A549 treated with AZD9567 at 1 μM for 4 hours (cell line): ENCODE measurements around the gene SVIL. TPM values are rescaled to one million over a fixed set of nuclear protein-coding genes. Genes with fewer than 3 reads are reported as not detected.

Experiments
- total RNA-seq: library from RNA; stranded (reverse); fragments of 200-300 nt; extraction: Qiagen RNA extraction; gene quantifications from 5 replicates; pipeline ENCODE4 v1.2.3, GENCODE V29; 2022; ENCODE audit not compliant: insufficient read depth

Gene SVIL, protein sequence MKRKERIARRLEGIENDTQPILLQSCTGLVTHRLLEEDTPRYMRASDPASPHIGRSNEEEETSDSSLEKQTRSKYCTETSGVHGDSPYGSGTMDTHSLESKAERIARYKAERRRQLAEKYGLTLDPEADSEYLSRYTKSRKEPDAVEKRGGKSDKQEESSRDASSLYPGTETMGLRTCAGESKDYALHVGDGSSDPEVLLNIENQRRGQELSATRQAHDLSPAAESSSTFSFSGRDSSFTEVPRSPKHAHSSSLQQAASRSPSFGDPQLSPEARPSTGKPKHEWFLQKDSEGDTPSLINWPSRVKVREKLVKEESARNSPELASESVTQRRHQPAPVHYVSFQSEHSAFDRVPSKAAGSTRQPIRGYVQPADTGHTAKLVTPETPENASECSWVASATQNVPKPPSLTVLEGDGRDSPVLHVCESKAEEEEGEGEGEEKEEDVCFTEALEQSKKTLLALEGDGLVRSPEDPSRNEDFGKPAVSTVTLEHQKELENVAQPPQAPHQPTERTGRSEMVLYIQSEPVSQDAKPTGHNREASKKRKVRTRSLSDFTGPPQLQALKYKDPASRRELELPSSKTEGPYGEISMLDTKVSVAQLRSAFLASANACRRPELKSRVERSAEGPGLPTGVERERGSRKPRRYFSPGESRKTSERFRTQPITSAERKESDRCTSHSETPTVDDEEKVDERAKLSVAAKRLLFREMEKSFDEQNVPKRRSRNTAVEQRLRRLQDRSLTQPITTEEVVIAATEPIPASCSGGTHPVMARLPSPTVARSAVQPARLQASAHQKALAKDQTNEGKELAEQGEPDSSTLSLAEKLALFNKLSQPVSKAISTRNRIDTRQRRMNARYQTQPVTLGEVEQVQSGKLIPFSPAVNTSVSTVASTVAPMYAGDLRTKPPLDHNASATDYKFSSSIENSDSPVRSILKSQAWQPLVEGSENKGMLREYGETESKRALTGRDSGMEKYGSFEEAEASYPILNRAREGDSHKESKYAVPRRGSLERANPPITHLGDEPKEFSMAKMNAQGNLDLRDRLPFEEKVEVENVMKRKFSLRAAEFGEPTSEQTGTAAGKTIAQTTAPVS (N-terminal part only)
- total RNA-seq, result 15.2 to 19.5 TPM (median 17.3 TPM) in 5 replicates

DNA sequence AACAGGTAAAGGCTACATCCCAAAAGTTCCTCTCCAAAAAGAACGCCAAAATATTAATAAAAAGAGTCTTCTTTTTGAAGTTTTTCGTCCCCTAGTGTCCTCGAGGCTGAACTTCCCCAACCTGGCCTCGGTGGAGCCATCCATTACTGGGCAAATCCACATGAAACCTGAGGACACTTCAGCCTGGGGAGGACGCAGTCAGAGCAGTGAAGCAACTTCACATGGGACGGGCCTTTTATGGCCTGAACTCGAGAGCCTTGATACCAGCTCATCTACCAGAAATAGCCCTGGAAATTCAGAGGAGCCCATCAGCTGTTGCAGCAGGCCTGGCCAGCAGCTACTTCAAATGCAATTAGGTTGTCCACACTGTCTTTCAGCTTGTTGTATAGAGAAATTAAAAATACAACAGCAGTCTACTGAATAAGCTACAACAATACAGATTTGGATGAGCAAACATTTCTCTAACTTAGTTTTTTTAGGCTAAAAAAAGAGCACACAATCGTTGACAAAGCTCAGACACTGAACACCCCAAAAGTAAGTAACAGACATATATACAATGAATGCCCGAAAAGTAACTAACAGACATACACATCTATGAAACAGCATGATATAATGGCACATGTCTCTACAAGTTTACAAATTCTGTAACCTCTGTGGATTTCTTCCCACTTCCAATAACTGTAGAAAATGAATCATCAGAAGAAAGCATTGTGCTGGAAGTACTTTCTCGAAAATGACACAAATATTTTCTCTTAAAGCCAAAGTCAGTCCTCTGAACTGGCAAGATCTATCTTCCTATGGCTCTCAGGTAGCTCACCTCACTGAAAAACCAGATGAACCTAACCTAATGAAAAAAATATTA is at the start of gene SVIL:
SVIL (minus strand) TSS at position 208 of the 862 bp plus-strand sequence. CDS start 79,913 bp downstream, outside the sequence.

